SK-N-MC (cell line): ENCODE data around the gene MLIP.

Experiments used
- DNase-seq: peaks from one replicate; pipeline ENCODE4 v3.0.0-alpha.2; 2011; ENCODE audit warnings: low read depth, low spot score
- H3K27ac ChIP-seq: fragments of 200-600 bp; sonication (generic); 2 replicates; pipeline ENCODE4 v1.5.1; 2016; ENCODE audit warnings: mixed run types
- H3K36me3 ChIP-seq: fragments of 200-600 bp; sonication (generic); 2 replicates; pipeline ENCODE4 v1.6.1; 2017; ENCODE audit warnings: antibody characterized with exemption, low read length, mixed read lengths; ENCODE audit not compliant: insufficient read depth
- H3K4me3 ChIP-seq: fragments of 200-600 bp; sonication (generic); 2 replicates; pipeline ENCODE4 v1.5.1; 2016
- H3K9ac ChIP-seq: fragments of 200-600 bp; sonication (generic); 2 replicates; pipeline ENCODE4 v1.8.0; 2017; ENCODE audit warnings: mixed run types, mixed read lengths; ENCODE audit not compliant: insufficient read length
- H3K9me3 ChIP-seq: fragments of 200-600 bp; sonication (generic); 2 replicates; pipeline ENCODE4 v1.6.1; 2017; ENCODE audit warnings: low read depth, mild to moderate bottlenecking, antibody characterized with exemption, low read length, moderate library complexity, mixed read lengths
- EZH2 ChIP-seq: fragments of 200-600 bp; sonication (generic); IDR thresholded peaks from one replicate; pipeline ENCODE4 v1.6.1; 2017; ENCODE audit warnings: antibody characterized with exemption
- FOXP2 ChIP-seq: optimal IDR thresholded peaks from 2 replicates; pipeline ENCODE3; 2011; ENCODE audit warnings: mild to moderate bottlenecking, moderate library complexity; ENCODE audit not compliant: insufficient read depth; ENCODE audit errors: extremely low read length, control extremely low read depth
- POLR2AphosphoS5 ChIP-seq: IDR thresholded peaks from 2 replicates; pipeline ENCODE4 v1.6.1; 2012; ENCODE audit warnings: mild to moderate bottlenecking, low read depth, low read length, borderline replicate concordance

MLIP gene

GRCh38 chr6:54111341-54112045, at the start of gene MLIP:
MLIP (plus strand) TSS chr6:54111443; CDS start chr6:54111480, 37 bp downstream.
- H3K9ac ChIP-seq: peak within 1 kb of the TSS; percentile 38
- DNase-seq: no peak
- H3K36me3 ChIP-seq: no peaks in the 10 kb centered on the region
- peak within 1 kb of the TSS; percentile 10; the same call in 1 of the 2 replicates for H3K4me3 ChIP-seq
- H3K27ac ChIP-seq: peak within 1 kb of the TSS; percentile 86
- TF ChIP-seq FOXP2 (no peak), EZH2 (no peak)
- H3K9me3 ChIP-seq: no peaks in the 10 kb centered on the region; the same call in 1 of the 2 replicates

GRCh38 chr6:54063228-54063539, 48.1 kb upstream of the MLIP start:
- TF ChIP-seq EZH2 (no peak), FOXP2 (no peak), POLR2AphosphoS5 (no peak)
- no peaks in the 10 kb centered on the region for H3K9me3 ChIP-seq
- no peaks in the 10 kb centered on the region for H3K36me3 ChIP-seq
- no peak for DNase-seq
- no peak overlapping the region for H3K27ac ChIP-seq
- no peak overlapping the region for H3K9ac ChIP-seq
- no peak overlapping the region for H3K4me3 ChIP-seq

GRCh38 chr6:54068694-54069093, 42.5 kb upstream of the MLIP start:
- H3K9me3 ChIP-seq: no peaks in the 10 kb centered on the region
- H3K4me3 ChIP-seq: no peak overlapping the region
- H3K27ac ChIP-seq: no peak overlapping the region
- TF ChIP-seq POLR2AphosphoS5 (no peak), EZH2 (no peak)
- DNase-seq: no peak
- H3K36me3 ChIP-seq: no peaks in the 10 kb centered on the region
- no peak overlapping the region for H3K9ac ChIP-seq

- Histone ChIP-seq H3K36me3 (no peaks in the 10 kb centered on the region), H3K9me3 (no peaks in the 10 kb centered on the region), H3K9ac (no peak overlapping the region), H3K4me3 (peak overlapping the region; percentile 21), H3K27ac (no peak overlapping the region)
- TF ChIP-seq EZH2: no peak
- no peak for TF ChIP-seq FOXP2
- no peak for TF ChIP-seq POLR2AphosphoS5
- no peak for DNase-seq
Measured at GRCh38 chr6:54070025-54070424, 41.2 kb upstream of the MLIP start.

GRCh38 chr6:54071821-54072340, 39.4 kb upstream of the MLIP start:
- H3K9me3 ChIP-seq: no peaks in the 10 kb centered on the region
- H3K36me3 ChIP-seq: no peaks in the 10 kb centered on the region
- no peak for DNase-seq
- no peak overlapping the region for H3K27ac ChIP-seq
- H3K9ac ChIP-seq: no peak overlapping the region
- TF ChIP-seq POLR2AphosphoS5 (no peak), EZH2 (no peak), FOXP2 (no peak)
- H3K4me3 ChIP-seq: no peak overlapping the region

- Histone ChIP-seq H3K27ac (peak overlapping the region; percentile 34; the same call in 1 of the 2 replicates), H3K9me3 (no peaks in the 10 kb centered on the region), H3K36me3 (no peaks in the 10 kb centered on the region), H3K9ac (no peak overlapping the region), H3K4me3 (no peak overlapping the region)
- DNase-seq: peak; percentile 65
- TF ChIP-seq POLR2AphosphoS5 (peak; percentile 28; the same call in 1 of the 2 replicates), EZH2 (no peak), FOXP2 (peak; percentile 20)
Measured at GRCh38 chr6:54072635-54073313, 38.5 kb upstream of the MLIP start.

GRCh38 chr6:54073487-54073886, 37.8 kb upstream of the MLIP start:
- H3K9me3 ChIP-seq: no peaks in the 10 kb centered on the region
- no peaks in the 10 kb centered on the region for H3K36me3 ChIP-seq
- DNase-seq: no peak
- no peak overlapping the region for H3K4me3 ChIP-seq
- TF ChIP-seq EZH2 (no peak), FOXP2 (no peak), POLR2AphosphoS5 (no peak)
- H3K27ac ChIP-seq: no peak overlapping the region
- no peak overlapping the region for H3K9ac ChIP-seq

- no peak overlapping the region for H3K27ac ChIP-seq
- no peak overlapping the region for H3K4me3 ChIP-seq
- TF ChIP-seq EZH2: no peak
- TF ChIP-seq FOXP2: no peak
- no peak for TF ChIP-seq POLR2AphosphoS5
- H3K9ac ChIP-seq: no peak overlapping the region
- no peak for DNase-seq
- no peaks in the 10 kb centered on the region for H3K36me3 ChIP-seq
- H3K9me3 ChIP-seq: no peaks in the 10 kb centered on the region
Measured at GRCh38 chr6:54074109-54074508, 37.1 kb upstream of the MLIP start.
